ENCODE data around the gene ZNF561. TPM values are rescaled to one million over a fixed set of nuclear protein-coding genes. Genes with fewer than 3 reads are reported as not detected.

Gene ZNF561
- 13.0 and 21.8 TPM in 2 replicates for total RNA-seq

GRCh38 chr19:9621156-9622037 is at the start of gene ZNF561:
ZNF561 (minus strand) TSS chr19:9621232; CDS start chr19:9619456, 1,776 bp downstream.

GRCh38 chr19:9584073-9584833 is 36.8 kb downstream of the ZNF561 start, which contains the start of gene ZNF121:
ZNF121 (minus strand) TSS chr19:9584504; CDS start chr19:9568097, 16,407 bp downstream.

Other genes starting within 250 kb of the ZNF561 start
- 6.2 and 11.4 TPM in 2 replicates for gene ZNF266, start 185.7 kb downstream of the ZNF561 start, total RNA-seq
- gene ZNF560, start 122.6 kb downstream of the ZNF561 start, total RNA-seq = 0.49 TPM in 1 of 2 replicates, not detected in the other
- 6.8 and 11.9 TPM in 2 replicates for gene ZNF426, start 82.6 kb downstream of the ZNF561 start, total RNA-seq
- 16.9 and 18.6 TPM in 2 replicates for gene ZNF121, start 36.7 kb downstream of the ZNF561 start, total RNA-seq
- 13.8 and 22.7 TPM in 2 replicates for gene ZNF562, start 53.9 kb upstream of the ZNF561 start, total RNA-seq
- gene ZNF846, start 147.5 kb upstream of the ZNF561 start, total RNA-seq = 2.9 and 6.7 TPM in 2 replicates
- gene FBXL12, start 197.8 kb upstream of the ZNF561 start, total RNA-seq = 24.3 and 36.4 TPM in 2 replicates
- 343 and 569 TPM in 2 replicates for gene UBL5, start 206.7 kb upstream of the ZNF561 start, total RNA-seq
- 115 and 182 TPM in 2 replicates for gene PIN1, start 214.1 kb upstream of the ZNF561 start, total RNA-seq